ENCODE data around the gene FAT1.

- TF ChIP-seq, protein P1, sequence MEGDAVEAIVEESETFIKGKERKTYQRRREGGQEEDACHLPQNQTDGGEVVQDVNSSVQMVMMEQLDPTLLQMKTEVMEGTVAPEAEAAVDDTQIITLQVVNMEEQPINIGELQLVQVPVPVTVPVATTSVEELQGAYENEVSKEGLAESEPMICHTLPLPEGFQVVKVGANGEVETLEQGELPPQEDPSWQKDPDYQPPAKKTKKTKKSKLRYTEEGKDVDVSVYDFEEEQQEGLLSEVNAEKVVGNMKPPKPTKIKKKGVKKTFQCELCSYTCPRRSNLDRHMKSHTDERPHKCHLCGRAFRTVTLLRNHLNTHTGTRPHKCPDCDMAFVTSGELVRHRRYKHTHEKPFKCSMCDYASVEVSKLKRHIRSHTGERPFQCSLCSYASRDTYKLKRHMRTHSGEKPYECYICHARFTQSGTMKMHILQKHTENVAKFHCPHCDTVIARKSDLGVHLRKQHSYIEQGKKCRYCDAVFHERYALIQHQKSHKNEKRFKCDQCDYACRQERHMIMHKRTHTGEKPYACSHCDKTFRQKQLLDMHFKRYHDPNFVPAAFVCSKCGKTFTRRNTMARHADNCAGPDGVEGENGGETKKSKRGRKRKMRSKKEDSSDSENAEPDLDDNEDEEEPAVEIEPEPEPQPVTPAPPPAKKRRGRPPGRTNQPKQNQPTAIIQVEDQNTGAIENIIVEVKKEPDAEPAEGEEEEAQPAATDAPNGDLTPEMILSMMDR (IDR thresholded peaks at IDR 0.05): no peak
- TF ChIP-seq POLR2A (IDR thresholded peaks at IDR 0.05): no peak
Measured at GRCh38 chr4:186689476-186689875, 34.2 kb downstream of the FAT1 start.

All from testis (tissue), 2 donors.